Activated CD4-positive, alpha-beta T cell treated with anti-CD3 and anti-CD28 coated beads for 36 hours (primary cell): ENCODE data around the gene RAB37. TPM values are rescaled to one million over a fixed set of nuclear protein-coding genes. Genes with fewer than 3 reads are reported as not detected.

Experiments
- ATAC-seq: fragments of 200-7000 bp; cut with Tn5 transposase; one replicate; pipeline ENCODE4 v1.10.0; 2021; ENCODE audit warnings: mild to moderate bottlenecking, moderate library complexity
- CTCF ChIA-PET: fragments of 350-600 bp; sonication (Branson Sonifier 250); formaldehyde crosslinking; loops from one replicate; lab custom pipeline; 2021; ENCODE audit warnings: antibody characterized with exemption; lab: Charles Lee
- POLR2A ChIA-PET: fragments of 350-600 bp; sonication (Branson Sonifier 250); formaldehyde crosslinking; loops from one replicate; lab custom pipeline; 2021; ENCODE audit warnings: antibody characterized with exemption, inconsistent platforms; lab: Charles Lee
- DNase-seq: peaks from one replicate; pipeline ENCODE4 v3.0.0-alpha.2; 2020
- H3K27ac Mint-ChIP-seq: one replicate; pipeline ENCODE4 v1.8.0; 2021; ENCODE audit warnings: mixed read lengths
- H3K27me3 Mint-ChIP-seq: one replicate; pipeline ENCODE4 v1.8.0; 2021; ENCODE audit warnings: mixed read lengths
- H3K36me3 Mint-ChIP-seq: one replicate; pipeline ENCODE4 v1.8.0; 2021; ENCODE audit warnings: low read depth, mixed read lengths
- H3K4me1 Mint-ChIP-seq: one replicate; pipeline ENCODE4 v1.8.0; 2021; ENCODE audit warnings: mixed read lengths
- H3K4me3 Mint-ChIP-seq: one replicate; pipeline ENCODE4 v1.8.0; 2021; ENCODE audit warnings: mild to moderate bottlenecking, moderate library complexity, mixed read lengths
- H3K9me3 Mint-ChIP-seq: one replicate; pipeline ENCODE4 v1.8.0; 2021; ENCODE audit warnings: low read depth, mixed read lengths
- intact Hi-C, 2 experiments: fragments of 100-400 bp; cut with DNase I in 1 of 2; cut with micrococcal nuclease in 1 of 2; formaldehyde crosslinking; loops; one replicate each; pipeline versions ENCODE4 v1.14.2 to v1.15.1; 2022 to 2024; cut with DNase I, micrococcal nuclease
- total RNA-seq, 2 experiments: library from RNA; stranded (reverse); gene quantifications; one replicate each; pipeline ENCODE4 v1.2.3, GENCODE V29; 2021

The RAB37 gene
- total RNA-seq, 2 experiments from 2014 or later, result 2.7 to 3.5 TPM

- DNase-seq, result no peak
- Mint-ChIP-seq H3K27me3 (no peaks in the 10 kb centered on the region), H3K36me3 (peaks cover 10% of the 10 kb centered on the region), H3K27ac (peak overlapping the region; percentile 83), H3K4me3 (no peak overlapping the region), H3K9me3 (no peaks in the 10 kb centered on the region), H3K4me1 (peaks cover 52% of the 10 kb centered on the region)
- ChIA-PET CTCF (interaction anchor here (0.6 to 8.2 kb wide), 8 partner anchors 10 to 352 kb away, joined by 3 to 82 read pairs (median 5); partner anchors contain the start of gene NHERF1), POLR2A (interaction anchor here (1.1 kb wide), 1 partner anchor 23 kb away, joined by 3 read pairs; no protein-coding TSS in a partner anchor)
- no peak for ATAC-seq
- intact Hi-C loops, result no loop called here
These were observed 23.5 kb downstream of the RAB37 start for GRCh38 chr17:74760404-74761105.

- H3K9me3 Mint-ChIP-seq, result no peaks in the 10 kb centered on the region
- peaks cover 49% of the 10 kb centered on the region for H3K4me1 Mint-ChIP-seq
- no peaks in the 10 kb centered on the region for H3K27me3 Mint-ChIP-seq
- ATAC-seq (no peak), DNase-seq (no peak)
- POLR2A ChIA-PET, result interaction anchor here (0.6 kb wide), 1 partner anchor 9 kb away, joined by 3 read pairs; no protein-coding TSS in a partner anchor
- no peak overlapping the region for H3K4me3 Mint-ChIP-seq
- H3K36me3 Mint-ChIP-seq, result peaks cover 13% of the 10 kb centered on the region
- peak overlapping the region; percentile 3 for H3K27ac Mint-ChIP-seq
- intact Hi-C loops, result no loop called here
- CTCF ChIA-PET, result interaction anchor here (1.0 to 8.2 kb wide), 6 partner anchors 9 to 103 kb away, joined by 3 to 82 read pairs (median 8); partner anchors contain the start of gene NHERF1
These were observed 24.4 kb downstream of the RAB37 start for GRCh38 chr17:74761419-74761818.

GRCh38 chr17:74761931-74762330, 24.9 kb downstream of the RAB37 start:
- intact Hi-C loops, result no loop called here
- Mint-ChIP-seq H3K27ac (no peak overlapping the region), H3K4me3 (no peak overlapping the region), H3K36me3 (peaks cover 16% of the 10 kb centered on the region), H3K4me1 (peaks cover 44% of the 10 kb centered on the region), H3K27me3 (no peaks in the 10 kb centered on the region), H3K9me3 (no peaks in the 10 kb centered on the region)
- ATAC-seq, result no peak
- ChIA-PET CTCF (interaction anchor here (0.6 to 1.9 kb wide), 5 partner anchors 9 to 104 kb away, joined by 3 to 9 read pairs (median 4); no protein-coding TSS in a partner anchor), POLR2A (interaction anchor here (0.6 kb wide), 1 partner anchor 9 kb away, joined by 3 read pairs; no protein-coding TSS in a partner anchor)
- DNase-seq, result no peak

- Mint-ChIP-seq H3K27me3 (no peaks in the 10 kb centered on the region), H3K4me1 (peaks cover 26% of the 10 kb centered on the region), H3K9me3 (no peaks in the 10 kb centered on the region), H3K36me3 (peaks cover 21% of the 10 kb centered on the region), H3K27ac (no peak overlapping the region), H3K4me3 (no peak overlapping the region)
- ChIA-PET CTCF (interaction anchor here (0.7 to 1.9 kb wide), 3 partner anchors 18 to 30 kb away, joined by 3 to 9 read pairs (median 4); no protein-coding TSS in a partner anchor), POLR2A (no interaction called here)
- intact Hi-C loops, result no loop called here
- no peak for DNase-seq
- ATAC-seq, result no peak
These were observed 26.7 kb downstream of the RAB37 start for GRCh38 chr17:74763565-74764387.

GRCh38 chr17:74764751-74765286, 27.8 kb downstream of the RAB37 start:
- ATAC-seq (no peak), DNase-seq (no peak)
- H3K4me1 Mint-ChIP-seq, result peaks cover 15% of the 10 kb centered on the region
- H3K9me3 Mint-ChIP-seq, result no peaks in the 10 kb centered on the region
- no peak overlapping the region for H3K4me3 Mint-ChIP-seq
- no peak overlapping the region for H3K27ac Mint-ChIP-seq
- CTCF ChIA-PET, result interaction anchor here (0.7 to 1.4 kb wide), 2 partner anchors 19 to 29 kb away, joined by 3 to 4 read pairs; no protein-coding TSS in a partner anchor
- intact Hi-C loops, result no loop called here
- no peaks in the 10 kb centered on the region for H3K27me3 Mint-ChIP-seq
- H3K36me3 Mint-ChIP-seq, result peaks cover 27% of the 10 kb centered on the region
- POLR2A ChIA-PET, result no interaction called here

- Mint-ChIP-seq H3K27me3 (no peaks in the 10 kb centered on the region), H3K4me3 (no peak overlapping the region), H3K9me3 (no peaks in the 10 kb centered on the region), H3K27ac (no peak overlapping the region), H3K4me1 (peaks cover 10% of the 10 kb centered on the region), H3K36me3 (peaks cover 37% of the 10 kb centered on the region)
- DNase-seq, result no peak
- ChIA-PET POLR2A (no interaction called here), CTCF (interaction anchor here (1.0 to 1.5 kb wide), 4 partner anchors 10 to 102 kb away, joined by 3 to 5 read pairs (median 3); partner anchors contain the start of gene NAT9)
- no peak for ATAC-seq
- intact Hi-C loops, result no loop called here
These were observed 29.4 kb downstream of the RAB37 start for GRCh38 chr17:74766413-74766812.

GRCh38 chr17:74767111-74767516, 30.1 kb downstream of the RAB37 start:
- Mint-ChIP-seq H3K27ac (no peak overlapping the region), H3K4me1 (peaks cover 8% of the 10 kb centered on the region), H3K9me3 (no peaks in the 10 kb centered on the region), H3K4me3 (no peak overlapping the region), H3K36me3 (peaks cover 37% of the 10 kb centered on the region), H3K27me3 (no peaks in the 10 kb centered on the region)
- intact Hi-C loops, result no loop called here
- POLR2A ChIA-PET, result no interaction called here
- no peak for ATAC-seq
- no peak for DNase-seq
- CTCF ChIA-PET, result interaction anchor here (0.9 to 1.5 kb wide), 5 partner anchors 9 to 102 kb away, joined by 3 to 5 read pairs (median 4); partner anchors contain the start of gene NAT9

GRCh38 chr17:74768069-74768762, 31.2 kb downstream of the RAB37 start:
- DNase-seq (no peak), ATAC-seq (no peak)
- Mint-ChIP-seq H3K36me3 (peaks cover 40% of the 10 kb centered on the region), H3K27me3 (no peaks in the 10 kb centered on the region), H3K4me1 (peaks cover 8% of the 10 kb centered on the region), H3K9me3 (no peaks in the 10 kb centered on the region), H3K4me3 (no peak overlapping the region), H3K27ac (peak overlapping the region; percentile 28)
- intact Hi-C loops, result no loop called here
- POLR2A ChIA-PET, result interaction anchor here (0.6 kb wide), 1 partner anchor 14 kb away, joined by 3 read pairs; no protein-coding TSS in a partner anchor
- CTCF ChIA-PET, result interaction anchor here (1.5 kb wide), 1 partner anchor 18 kb away, joined by 4 read pairs; no protein-coding TSS in a partner anchor

GRCh38 chr17:74768763-74769114, 31.7 kb downstream of the RAB37 start:
- H3K9me3 Mint-ChIP-seq, result no peaks in the 10 kb centered on the region
- ATAC-seq (no peak), DNase-seq (no peak)
- ChIA-PET CTCF (interaction anchor here (1.0 to 9.5 kb wide), 6 partner anchors 11 to 111 kb away, joined by 3 to 93 read pairs (median 21); no protein-coding TSS in a partner anchor), POLR2A (no interaction called here)
- no peak overlapping the region for H3K4me3 Mint-ChIP-seq
- H3K27me3 Mint-ChIP-seq, result no peaks in the 10 kb centered on the region
- H3K4me1 Mint-ChIP-seq, result peaks cover 11% of the 10 kb centered on the region
- intact Hi-C loops, result no loop called here
- peak overlapping the region; percentile 28 for H3K27ac Mint-ChIP-seq
- H3K36me3 Mint-ChIP-seq, result peaks cover 43% of the 10 kb centered on the region

GRCh38 chr17:74769266-74769855, 32.3 kb downstream of the RAB37 start:
- POLR2A ChIA-PET, result no interaction called here
- H3K9me3 Mint-ChIP-seq, result no peaks in the 10 kb centered on the region
- H3K4me3 Mint-ChIP-seq, result no peak overlapping the region
- H3K36me3 Mint-ChIP-seq, result peaks cover 47% of the 10 kb centered on the region
- peak overlapping the region; percentile 47 for H3K27ac Mint-ChIP-seq
- no peak for DNase-seq
- CTCF ChIA-PET, result interaction anchor here (0.6 to 9.5 kb wide), 8 partner anchors 12 to 203 kb away, joined by 3 to 93 read pairs (median 6); no protein-coding TSS in a partner anchor
- no peak for ATAC-seq
- no peaks in the 10 kb centered on the region for H3K27me3 Mint-ChIP-seq
- peaks cover 16% of the 10 kb centered on the region for H3K4me1 Mint-ChIP-seq
- intact Hi-C loops, result no loop called here
